GM12872 (cell line): ENCODE results near the gene EHMT1.
A peak's percentile ranks its signal among the peaks of the same experiment; 100 is the strongest.

Experiments used
- CTCF ChIP-seq: IDR thresholded peaks from 3 replicates; pipeline ENCODE4 v1.5.1; 2011; ENCODE audit warnings: low read depth, mild to moderate bottlenecking, low read length, moderate library complexity; ENCODE audit not compliant: insufficient read depth

Gene EHMT1

GRCh38 chr9:137618105-137619067, at the start of gene EHMT1:
Gene EHMT1, plus strand, starts transcription at chr9:137619005. Its CDS starts 24 bp downstream, at chr9:137619029.
- TF ChIP-seq CTCF, result no peak

- no peak for TF ChIP-seq CTCF
Measured at GRCh38 chr9:137569609-137570203, 49.1 kb upstream of the EHMT1 start.

GRCh38 chr9:137570566-137570965, 48.2 kb upstream of the EHMT1 start:
- no peak for TF ChIP-seq CTCF

GRCh38 chr9:137574192-137574591, 44.6 kb upstream of the EHMT1 start:
- TF ChIP-seq CTCF, result no peak

GRCh38 chr9:137575364-137575715, 43.5 kb upstream of the EHMT1 start:
- TF ChIP-seq CTCF, result no peak

- TF ChIP-seq CTCF, result peak; percentile 37; the same call in 1 of the 3 replicates
Measured at GRCh38 chr9:137575716-137576411, 42.9 kb upstream of the EHMT1 start.
